OCI-M2 (cell line): ENCODE results near the gene BHLHA15.

ENCODE experiments used
- DNase-seq: peaks from one replicate; lab custom pipeline; 2025; ENCODE audit not compliant: unreplicated experiment; lab: John Stamatoyannopoulos, UW

BHLHA15 gene

GRCh38 chr7:98186452-98187137 lies 24.6 kb upstream of the BHLHA15 start:
- no peak for DNase-seq

GRCh38 chr7:98187138-98187502 lies 24.1 kb upstream of the BHLHA15 start:
- DNase-seq: no peak

GRCh38 chr7:98189559-98189958 lies 21.7 kb upstream of the BHLHA15 start:
- DNase-seq: no peak

GRCh38 chr7:98191668-98192431 lies 19.4 kb upstream of the BHLHA15 start:
- DNase-seq: no peak

GRCh38 chr7:98192781-98193457 lies 18.3 kb upstream of the BHLHA15 start:
- DNase-seq: no peak

GRCh38 chr7:98193474-98194180 lies 17.6 kb upstream of the BHLHA15 start:
- no peak for DNase-seq

- DNase-seq: no peak
These were observed 17.1 kb upstream of the BHLHA15 start for GRCh38 chr7:98194186-98194585.

- no peak for DNase-seq
These were observed 16.4 kb upstream of the BHLHA15 start for GRCh38 chr7:98194672-98195457.

GRCh38 chr7:98196706-98197605 lies 14.3 kb upstream of the BHLHA15 start:
- DNase-seq: no peak

GRCh38 chr7:98199131-98199530 lies 12.1 kb upstream of the BHLHA15 start:
- DNase-seq: no peak

GRCh38 chr7:98200364-98200763 lies 10.9 kb upstream of the BHLHA15 start:
- DNase-seq: no peak

GRCh38 chr7:98202367-98203195 lies 8.7 kb upstream of the BHLHA15 start:
- DNase-seq: no peak

- DNase-seq: no peak
These were observed 7.8 kb upstream of the BHLHA15 start for GRCh38 chr7:98203261-98203963.

GRCh38 chr7:98203964-98204605 lies 7.2 kb upstream of the BHLHA15 start:
- no peak for DNase-seq

GRCh38 chr7:98204670-98205069 lies 6.6 kb upstream of the BHLHA15 start:
- DNase-seq: no peak

GRCh38 chr7:98205162-98205845 lies 5.9 kb upstream of the BHLHA15 start:
- no peak for DNase-seq
